ENCODE measurements around the gene ULK4. TPM values are rescaled to one million over a fixed set of nuclear protein-coding genes. Genes with fewer than 3 reads are reported as not detected.
"Not testable (repeated sequence)": the region's sequence is repeated elsewhere in the genome, so short reads cannot be mapped to it uniquely, and the experiment has no call there.

The ULK4 gene
- total RNA-seq, 1 donor from 2014 or later, result 10.2 TPM

DNA sequence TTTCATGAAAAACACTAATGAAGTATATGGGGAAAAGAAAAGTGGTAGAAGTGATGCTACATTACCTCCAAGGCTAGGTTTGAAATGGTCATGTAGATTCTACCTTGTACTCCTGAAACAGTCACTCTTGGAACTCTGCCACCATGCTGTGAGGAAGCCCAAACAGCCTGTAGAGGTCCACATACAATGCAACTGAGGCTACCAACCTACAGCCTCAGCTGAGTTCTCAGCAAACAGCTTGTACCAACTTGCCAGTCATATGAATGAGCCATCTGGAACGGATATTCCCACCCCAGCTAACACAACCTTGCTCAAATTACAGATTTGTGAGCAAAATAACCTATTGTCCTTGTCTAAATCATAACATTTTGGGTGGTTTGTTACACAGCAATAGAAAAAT, 193.5 kb downstream of the ULK4 start:
- Mint-ChIP-seq H3K27me3 (ENCODE audit: unreplicated experiment) (no peaks in the 10 kb centered on the region), H3K27ac (ENCODE audit: unreplicated experiment) (no peak overlapping the region), H3K4me1 (ENCODE audit: unreplicated experiment) (no peaks in the 10 kb centered on the region)

DNA sequence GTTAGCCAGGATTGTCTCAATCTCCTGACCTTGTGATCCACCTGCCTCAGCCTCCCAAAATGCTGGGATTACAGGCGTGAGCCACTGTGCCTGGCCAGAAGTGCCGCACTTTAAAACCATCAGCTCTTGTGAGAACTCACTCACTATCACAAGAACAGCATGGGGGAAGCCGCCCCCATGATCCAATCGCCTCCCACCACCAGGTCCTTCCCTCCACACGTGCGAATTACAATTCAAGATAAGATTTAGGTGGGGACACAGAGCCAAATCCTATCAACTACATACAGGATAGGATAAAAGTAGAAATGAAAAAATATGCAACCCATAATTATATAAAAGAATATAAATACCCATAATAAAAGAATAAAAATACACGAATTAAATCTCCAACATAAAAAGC, 199.0 kb downstream of the ULK4 start:
- H3K4me1 Mint-ChIP-seq (ENCODE audit: unreplicated experiment); H3K4me3 Mint-ChIP-seq (ENCODE audit: unreplicated experiment); H3K27me3 Mint-ChIP-seq (ENCODE audit: unreplicated experiment); DNase-seq (ENCODE audit: low spot score); H3K9me3 Mint-ChIP-seq (ENCODE audit: unreplicated experiment); H3K36me3 Mint-ChIP-seq (ENCODE audit: low read depth, unreplicated experiment); H3K27ac Mint-ChIP-seq (ENCODE audit: unreplicated experiment): not testable (repeated sequence)

More for the DNA sequence above, 193.5 kb downstream of the ULK4 start:
- TF ChIP-seq, protein P1, sequence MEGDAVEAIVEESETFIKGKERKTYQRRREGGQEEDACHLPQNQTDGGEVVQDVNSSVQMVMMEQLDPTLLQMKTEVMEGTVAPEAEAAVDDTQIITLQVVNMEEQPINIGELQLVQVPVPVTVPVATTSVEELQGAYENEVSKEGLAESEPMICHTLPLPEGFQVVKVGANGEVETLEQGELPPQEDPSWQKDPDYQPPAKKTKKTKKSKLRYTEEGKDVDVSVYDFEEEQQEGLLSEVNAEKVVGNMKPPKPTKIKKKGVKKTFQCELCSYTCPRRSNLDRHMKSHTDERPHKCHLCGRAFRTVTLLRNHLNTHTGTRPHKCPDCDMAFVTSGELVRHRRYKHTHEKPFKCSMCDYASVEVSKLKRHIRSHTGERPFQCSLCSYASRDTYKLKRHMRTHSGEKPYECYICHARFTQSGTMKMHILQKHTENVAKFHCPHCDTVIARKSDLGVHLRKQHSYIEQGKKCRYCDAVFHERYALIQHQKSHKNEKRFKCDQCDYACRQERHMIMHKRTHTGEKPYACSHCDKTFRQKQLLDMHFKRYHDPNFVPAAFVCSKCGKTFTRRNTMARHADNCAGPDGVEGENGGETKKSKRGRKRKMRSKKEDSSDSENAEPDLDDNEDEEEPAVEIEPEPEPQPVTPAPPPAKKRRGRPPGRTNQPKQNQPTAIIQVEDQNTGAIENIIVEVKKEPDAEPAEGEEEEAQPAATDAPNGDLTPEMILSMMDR (IDR thresholded peaks at IDR 0.05; ENCODE audit: unreplicated experiment), result no peak
- DNase-seq (ENCODE audit: low spot score), result no peak
- Mint-ChIP-seq H3K9me3 (ENCODE audit: unreplicated experiment) (no peaks in the 10 kb centered on the region), H3K4me3 (ENCODE audit: unreplicated experiment) (no peak overlapping the region), H3K36me3 (ENCODE audit: low read depth, unreplicated experiment) (no peaks in the 10 kb centered on the region)

DNA sequence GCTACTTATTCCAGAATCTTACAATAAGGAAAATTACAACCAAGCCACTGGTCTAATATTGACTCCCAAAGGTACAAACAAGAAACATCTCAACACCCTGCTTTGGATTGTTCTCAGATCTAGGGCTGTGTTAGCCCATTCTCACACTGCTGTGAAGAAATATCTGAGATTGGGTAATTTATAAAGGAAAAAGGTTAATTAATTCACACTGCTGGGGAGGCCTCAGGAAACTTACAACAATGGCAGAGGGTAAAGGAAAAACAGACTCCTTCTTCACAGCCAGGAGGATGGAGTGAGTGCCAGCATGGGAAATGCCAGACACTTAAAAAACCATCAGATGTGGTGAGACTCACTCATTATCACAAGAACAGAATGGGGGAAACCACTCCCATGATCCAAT, 208.3 kb downstream of the ULK4 start:
- no peak for DNase-seq (ENCODE audit: low spot score)
- Mint-ChIP-seq H3K4me3 (ENCODE audit: unreplicated experiment) (no peak overlapping the region), H3K36me3 (ENCODE audit: low read depth, unreplicated experiment) (no peaks in the 10 kb centered on the region), H3K4me1 (ENCODE audit: unreplicated experiment) (peaks cover 5% of the 10 kb centered on the region), H3K9me3 (ENCODE audit: unreplicated experiment) (no peaks in the 10 kb centered on the region), H3K27ac (ENCODE audit: unreplicated experiment) (no peak overlapping the region), H3K27me3 (ENCODE audit: unreplicated experiment) (no peaks in the 10 kb centered on the region)
- TF ChIP-seq, protein P1 (IDR thresholded peaks at IDR 0.05; ENCODE audit: unreplicated experiment), result no peak

DNA sequence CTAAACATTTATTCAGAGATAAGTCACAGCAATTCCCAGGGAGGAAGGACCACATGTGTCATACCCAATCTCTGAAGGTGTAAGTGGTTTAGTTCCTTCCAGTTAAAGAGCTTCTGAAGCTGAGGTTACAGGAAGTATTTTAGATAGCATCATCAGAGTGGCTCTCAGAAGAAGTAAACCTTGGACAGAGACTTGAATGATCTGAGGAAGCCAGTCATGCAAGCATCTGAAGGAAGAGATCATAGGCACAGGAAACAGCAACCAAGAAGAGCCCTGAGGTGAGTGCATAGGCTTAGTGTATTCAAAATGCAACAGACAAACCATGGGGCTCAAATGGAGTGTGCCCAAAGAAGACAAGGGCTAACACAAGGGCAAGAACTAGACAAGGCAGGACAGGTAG, 210.3 kb downstream of the ULK4 start:
- Mint-ChIP-seq H3K4me1 (ENCODE audit: unreplicated experiment) (peaks cover 10% of the 10 kb centered on the region), H3K27me3 (ENCODE audit: unreplicated experiment) (no peaks in the 10 kb centered on the region), H3K4me3 (ENCODE audit: unreplicated experiment) (no peak overlapping the region), H3K36me3 (ENCODE audit: low read depth, unreplicated experiment) (no peaks in the 10 kb centered on the region), H3K27ac (ENCODE audit: unreplicated experiment) (no peak overlapping the region), H3K9me3 (ENCODE audit: unreplicated experiment) (no peaks in the 10 kb centered on the region)
- TF ChIP-seq, protein P1 (IDR thresholded peaks at IDR 0.05; ENCODE audit: unreplicated experiment), result no peak
- DNase-seq (ENCODE audit: low spot score), result no peak

DNA sequence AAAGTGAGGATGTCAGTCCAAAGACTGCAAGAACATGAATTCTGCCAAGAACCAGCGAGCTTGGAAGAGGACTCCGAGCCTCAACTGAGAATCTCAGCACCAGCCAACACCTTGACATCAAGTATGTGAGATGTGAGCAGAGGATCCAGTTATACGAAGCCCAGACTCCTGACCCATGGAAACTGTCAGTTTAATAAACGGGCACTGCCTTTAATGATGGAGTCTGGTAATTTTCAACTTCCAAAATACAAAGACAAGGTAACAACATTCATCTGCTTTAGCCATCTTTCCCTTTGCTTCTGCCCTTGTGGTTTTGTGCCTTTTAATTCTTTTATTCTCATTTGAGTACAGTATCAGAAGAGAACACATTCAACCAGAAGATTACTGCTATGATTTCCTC, 211.9 kb downstream of the ULK4 start:
- TF ChIP-seq, protein P1 (IDR thresholded peaks at IDR 0.05; ENCODE audit: unreplicated experiment), result no peak
- Mint-ChIP-seq H3K27me3 (ENCODE audit: unreplicated experiment) (no peaks in the 10 kb centered on the region), H3K4me3 (ENCODE audit: unreplicated experiment) (no peak overlapping the region), H3K36me3 (ENCODE audit: low read depth, unreplicated experiment) (no peaks in the 10 kb centered on the region), H3K9me3 (ENCODE audit: unreplicated experiment) (no peaks in the 10 kb centered on the region), H3K4me1 (ENCODE audit: unreplicated experiment) (peaks cover 10% of the 10 kb centered on the region), H3K27ac (ENCODE audit: unreplicated experiment) (no peak overlapping the region)
- DNase-seq (ENCODE audit: low spot score), result no peak

DNA sequence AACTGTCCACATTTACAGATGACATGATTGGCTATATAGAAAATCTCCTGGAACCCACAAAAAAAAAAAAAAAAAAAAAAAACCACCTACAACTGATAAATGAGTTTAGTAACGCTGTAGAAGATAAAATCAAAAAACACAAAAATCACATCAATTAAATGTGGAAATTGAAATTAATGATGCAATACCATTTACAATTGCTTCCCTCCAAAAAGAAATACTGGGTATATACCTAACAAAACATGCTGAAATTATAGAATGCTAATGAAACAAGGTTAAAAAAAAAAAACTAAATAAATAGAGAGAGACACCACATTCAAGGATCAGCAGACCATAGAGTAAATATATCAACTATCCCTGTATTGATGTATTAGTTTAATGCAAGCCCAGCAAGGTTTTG, 215.7 kb downstream of the ULK4 start:
- Mint-ChIP-seq H3K27me3 (ENCODE audit: unreplicated experiment) (no peaks in the 10 kb centered on the region), H3K4me1 (ENCODE audit: unreplicated experiment) (peaks cover 4% of the 10 kb centered on the region), H3K36me3 (ENCODE audit: low read depth, unreplicated experiment) (no peaks in the 10 kb centered on the region), H3K27ac (ENCODE audit: unreplicated experiment) (no peak overlapping the region), H3K9me3 (ENCODE audit: unreplicated experiment) (no peaks in the 10 kb centered on the region), H3K4me3 (ENCODE audit: unreplicated experiment) (no peak overlapping the region)
- no peak for DNase-seq (ENCODE audit: low spot score)
- TF ChIP-seq, protein P1 (IDR thresholded peaks at IDR 0.05; ENCODE audit: unreplicated experiment), result no peak

All from endothelial cell (in vitro differentiated cells).